NCI-H1436 (cell line): ENCODE data around the gene PDXK.
A peak's percentile ranks its signal among the peaks of the same experiment; 100 is the strongest.
"Not testable (repeated sequence)": the region's sequence is repeated elsewhere in the genome, so short reads cannot be mapped to it uniquely, and the experiment has no call there.

Source experiments
- DNase-seq: peaks from one replicate; lab custom pipeline; 2025; lab: John Stamatoyannopoulos, UW

The PDXK gene

DNA sequence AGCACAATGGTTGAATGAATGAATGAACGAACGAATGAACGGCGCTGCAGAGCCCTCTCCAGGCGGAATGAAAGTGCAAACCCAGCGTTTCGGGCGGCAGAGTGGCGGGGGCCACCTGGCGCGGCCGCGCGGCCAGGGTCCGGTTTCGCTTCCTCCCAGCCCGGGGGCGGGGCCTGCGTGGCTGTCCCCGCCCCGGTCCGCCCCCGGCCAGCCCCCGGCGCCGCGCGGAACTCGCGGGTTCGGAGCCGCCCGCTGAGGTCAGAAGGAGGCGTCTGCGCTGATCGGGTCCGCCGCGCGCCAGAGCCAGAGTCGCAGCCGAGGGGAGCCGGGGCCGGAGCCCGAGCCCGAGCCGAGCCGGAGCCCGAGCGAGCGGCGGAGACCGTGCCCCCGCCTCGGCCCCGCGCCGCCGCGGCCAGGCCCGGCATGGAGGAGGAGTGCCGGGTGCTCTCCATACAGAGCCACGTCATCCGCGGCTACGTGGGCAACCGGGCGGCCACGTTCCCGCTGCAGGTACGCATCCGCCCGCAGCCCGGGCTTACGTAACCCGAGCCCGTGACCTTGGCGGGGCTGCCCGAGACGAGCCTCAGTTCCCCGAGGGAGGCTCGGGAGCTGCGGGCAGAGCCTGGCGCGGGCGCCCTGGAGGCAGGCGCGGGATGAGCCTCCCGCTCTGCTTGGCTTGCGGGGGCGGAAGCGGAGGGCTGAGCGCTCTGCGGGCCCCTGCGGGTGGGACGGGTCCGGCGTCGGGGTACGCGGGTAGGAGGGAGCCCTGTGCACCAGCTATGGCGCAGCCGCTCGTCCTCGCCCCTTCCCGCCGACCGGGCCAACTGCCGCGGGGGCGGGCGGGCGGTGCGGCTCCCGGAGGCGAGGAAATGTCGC, at the start of gene PDXK:
TSS of gene PDXK (plus strand) at position 258 of the 876 bp plus-strand sequence. CDS start at position 424, 166 bp downstream.
- DNase-seq, result peak; percentile 74

DNA sequence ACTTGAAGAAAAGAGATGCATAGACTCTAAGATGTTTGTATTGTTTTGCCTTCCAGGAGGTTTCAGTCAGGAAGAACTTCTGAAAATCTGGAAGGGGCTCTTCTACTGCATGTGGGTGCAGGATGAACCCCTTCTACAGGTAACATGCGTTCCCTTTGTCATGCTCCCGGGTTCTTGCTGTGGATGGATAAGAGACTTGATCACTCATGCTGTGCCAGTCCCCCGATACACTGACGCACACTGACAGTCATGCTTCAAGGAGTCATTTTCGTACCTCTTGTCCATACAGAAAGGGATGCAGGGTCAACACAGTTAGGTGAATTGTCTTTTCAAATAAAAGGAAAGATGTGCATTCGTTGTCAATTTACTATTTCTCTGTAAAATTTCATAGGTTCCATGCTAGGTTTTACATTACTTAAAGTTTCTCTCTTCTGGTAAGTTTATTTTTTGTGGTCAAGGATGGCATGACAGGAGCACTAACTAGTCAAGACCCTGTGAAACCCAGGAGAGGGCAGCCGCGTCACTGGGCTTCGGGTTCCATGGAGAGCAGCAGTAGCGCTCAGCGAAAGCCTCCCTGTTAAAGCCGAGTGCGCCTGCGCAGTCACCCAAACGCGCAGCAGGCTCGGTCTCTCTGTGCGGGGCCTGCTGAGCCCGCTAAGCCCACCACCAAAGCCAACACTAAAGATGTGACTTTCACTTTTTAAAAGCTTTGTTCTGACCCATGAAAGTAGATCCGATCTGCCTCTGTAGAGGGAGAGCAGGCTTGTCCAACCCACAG, 48.9 kb upstream of the PDXK start:
- DNase-seq, result no peak

GRCh38 chr21:43675871-43676270, 43.1 kb upstream of the PDXK start:
- DNase-seq, result no peak

DNA sequence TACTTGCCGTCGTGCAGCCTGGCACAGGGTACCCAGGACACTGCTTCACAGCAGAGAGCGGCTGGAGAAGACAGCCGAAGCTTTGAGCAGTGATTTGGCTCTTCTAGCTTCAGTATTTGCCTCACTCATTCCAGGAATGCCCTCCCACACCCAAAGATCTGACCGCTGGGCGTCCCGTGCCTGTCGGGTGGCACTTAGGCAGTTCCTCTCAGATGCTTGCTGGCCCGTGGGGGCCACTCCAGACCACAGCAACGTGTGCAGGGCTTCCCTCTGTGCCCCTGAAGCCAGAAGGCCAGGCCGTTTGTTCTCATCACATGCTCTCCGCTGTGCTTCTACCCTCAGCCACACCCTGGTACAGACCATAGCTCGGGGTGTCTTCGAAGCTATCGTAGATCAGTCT, 42.5 kb upstream of the PDXK start:
- no peak for DNase-seq

DNA sequence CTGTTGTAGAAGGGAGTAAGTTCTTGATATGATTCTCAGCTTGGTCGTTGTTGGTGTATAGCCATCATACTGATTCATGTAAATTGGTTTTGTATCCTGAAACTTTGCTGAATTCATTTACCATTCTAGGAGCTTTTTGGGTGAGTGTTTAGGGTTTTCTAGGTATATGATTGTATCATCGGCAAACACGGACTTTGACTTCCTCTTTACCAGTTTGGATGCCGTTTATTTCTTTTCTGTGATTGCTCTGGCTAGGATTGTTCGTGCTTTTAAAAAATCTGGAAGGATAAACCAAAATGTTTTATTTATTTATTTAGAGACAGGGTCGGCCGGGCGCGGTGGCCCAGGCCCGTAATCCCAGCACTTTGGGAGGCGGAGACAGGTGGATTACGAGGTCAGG, 39.0 kb upstream of the PDXK start:
- DNase-seq, result no peak

- not testable (repeated sequence) for DNase-seq
Measured at GRCh38 chr21:43680421-43680820, 38.5 kb upstream of the PDXK start.

- no peak for DNase-seq
Measured at GRCh38 chr21:43681650-43682049, 37.3 kb upstream of the PDXK start.

DNA sequence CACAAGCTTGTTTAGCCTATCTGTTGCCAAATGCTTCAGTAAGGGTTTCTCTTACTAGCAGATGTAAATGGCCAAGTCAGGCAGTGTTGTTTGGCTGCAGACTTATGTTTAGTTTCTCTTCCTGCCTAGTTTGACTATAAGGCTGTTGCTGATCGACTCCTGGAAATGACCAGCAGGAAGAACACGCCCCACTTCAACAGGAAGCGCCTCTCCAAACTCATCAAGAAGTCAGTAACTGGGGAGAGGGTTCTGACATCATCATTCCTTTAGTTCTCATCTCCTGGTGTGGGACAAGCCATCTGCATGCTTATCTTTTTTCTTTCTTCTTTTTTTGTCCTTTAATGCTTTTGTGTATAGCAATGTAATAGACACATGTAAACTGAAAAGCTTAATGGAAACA, 34.5 kb upstream of the PDXK start:
- DNase-seq, result no peak

GRCh38 chr21:43686811-43687565, 31.9 kb upstream of the PDXK start:
- no peak for DNase-seq

GRCh38 chr21:43687566-43688399, 31.1 kb upstream of the PDXK start:
- no peak for DNase-seq

DNA sequence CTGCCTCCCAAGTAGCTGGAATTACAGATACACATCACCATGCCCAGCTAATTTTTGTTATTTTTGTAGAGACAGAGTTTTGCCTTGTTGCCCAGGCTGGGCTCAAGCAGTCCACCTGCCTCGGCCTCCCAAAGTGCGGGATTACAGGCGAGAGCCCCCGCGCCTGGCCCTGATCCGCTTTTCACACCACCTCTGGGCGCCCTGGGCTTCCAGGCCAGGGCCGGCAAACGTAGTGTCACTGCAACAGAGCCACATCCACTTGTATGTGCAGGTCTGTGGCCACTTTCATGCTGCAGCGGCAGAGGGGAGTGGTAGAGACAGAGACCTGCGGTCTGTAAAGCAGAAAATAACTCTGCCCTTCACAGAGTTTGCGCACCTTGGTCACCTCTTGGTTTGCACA, 30.0 kb upstream of the PDXK start:
- no peak for DNase-seq

GRCh38 chr21:43689556-43690337, 29.2 kb upstream of the PDXK start:
- no peak for DNase-seq

DNA sequence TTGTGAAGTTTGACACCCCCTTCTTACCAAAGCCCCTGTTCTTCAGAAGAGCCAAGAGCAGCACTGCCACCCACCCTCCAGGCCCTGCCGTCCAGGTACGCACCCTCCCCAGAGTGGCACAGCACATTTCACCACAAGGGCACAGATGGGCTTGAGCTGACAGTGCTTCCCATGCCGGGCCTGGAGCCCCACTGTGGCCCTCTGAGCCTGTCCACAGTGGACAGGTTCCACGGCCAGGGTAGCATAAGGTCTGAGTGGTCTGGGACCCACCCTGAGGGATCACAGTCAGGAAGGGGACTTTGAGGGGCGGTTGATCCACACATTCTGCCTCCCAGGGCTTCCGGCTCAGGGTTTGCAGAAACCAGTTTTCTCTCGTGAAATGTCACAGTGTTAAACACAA, 28.6 kb upstream of the PDXK start:
- no peak for DNase-seq

- no peak for DNase-seq
Measured at GRCh38 chr21:43691086-43691795, 27.7 kb upstream of the PDXK start.

- no peak for DNase-seq
Measured at GRCh38 chr21:43691801-43692200, 27.1 kb upstream of the PDXK start.

DNA sequence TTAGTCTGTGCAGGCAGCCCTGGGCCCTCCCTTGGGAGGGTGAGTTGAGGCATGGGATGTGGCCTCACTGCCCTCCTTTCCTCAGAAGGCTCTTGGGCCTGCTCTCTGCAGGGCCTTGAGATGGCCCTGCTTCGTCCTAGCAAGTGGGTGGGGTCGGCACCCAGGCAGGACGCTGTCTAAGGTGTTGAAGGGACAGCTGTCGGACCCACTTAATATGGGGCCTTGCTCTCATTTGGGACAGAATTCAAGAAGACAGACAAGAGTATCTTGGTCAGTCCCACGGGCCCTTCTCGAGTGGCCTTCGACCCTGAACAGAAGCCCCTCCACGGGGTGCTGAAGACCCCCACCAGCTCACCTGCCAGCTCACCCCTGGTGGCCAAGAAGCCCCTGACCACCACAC, 26.0 kb upstream of the PDXK start:
- DNase-seq, result no peak

DNA sequence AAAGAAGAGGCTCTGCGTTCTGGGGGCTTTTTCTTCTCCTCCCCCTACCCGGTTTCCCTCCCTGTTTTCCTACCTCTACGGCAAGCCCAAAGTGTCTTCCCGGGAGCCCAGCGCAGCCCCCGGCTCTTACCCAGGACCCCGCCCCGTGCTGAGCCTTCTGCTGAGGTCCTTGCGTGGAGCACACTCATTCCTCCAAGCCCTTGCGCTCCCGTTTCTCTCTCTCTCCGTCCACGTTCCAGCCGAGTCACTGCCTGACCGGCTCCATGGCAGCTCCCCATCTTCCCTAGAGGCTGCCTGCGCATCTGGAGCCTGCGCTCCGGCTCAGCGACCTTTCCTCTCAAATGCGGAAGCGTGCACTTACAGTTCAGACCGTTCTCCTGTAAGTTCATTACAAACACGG, 24.9 kb upstream of the PDXK start:
- no peak for DNase-seq

DNA sequence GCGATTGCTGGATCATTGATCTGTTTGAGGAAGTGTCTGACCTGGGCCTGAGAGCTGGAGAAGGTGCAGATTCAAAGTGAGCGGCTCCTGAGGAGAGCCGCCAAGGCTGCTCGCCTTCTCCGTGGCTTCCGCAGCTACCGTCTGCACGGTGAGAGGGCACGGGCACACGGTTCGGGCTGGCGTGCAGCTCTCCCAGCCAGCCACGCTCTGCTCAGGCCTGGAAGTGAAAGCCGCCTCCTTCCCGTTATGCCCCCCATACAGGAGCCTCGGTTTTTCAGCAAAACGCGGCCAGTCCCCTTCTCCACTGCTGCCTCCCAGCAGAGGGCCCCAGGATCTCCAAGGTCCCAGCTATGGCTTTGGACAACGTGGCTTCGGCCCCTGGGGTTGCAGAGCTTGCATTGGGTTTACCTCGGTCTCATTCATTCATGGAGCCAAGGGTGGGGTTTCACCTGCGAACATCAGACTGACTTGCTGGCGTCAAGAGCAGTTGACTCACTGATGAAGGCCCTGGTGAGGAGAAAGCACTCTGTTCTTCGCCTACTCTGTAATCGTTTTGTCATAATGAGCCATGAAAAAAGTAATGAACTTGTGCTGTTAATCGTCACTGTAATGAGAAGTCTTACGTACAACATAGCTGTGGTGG, 24.4 kb upstream of the PDXK start:
- DNase-seq, result no peak

- DNase-seq, result no peak
Measured at GRCh38 chr21:43696214-43696613, 22.7 kb upstream of the PDXK start.
